ENCODE results near the gene ARSB. TPM values are rescaled to one million over a fixed set of nuclear protein-coding genes. Genes with fewer than 3 reads are reported as not detected.

Gene ARSB
- total RNA-seq, 1 donor from 2014 or later, result 30.2 TPM

- Histone ChIP-seq H3K9me3 (ENCODE audit: insufficient read depth, low read depth, low read length) (no peaks in the 10 kb centered on the region), H2AFZ (ENCODE audit: low read depth, low read length) (no peak overlapping the region), H3K36me3 (ENCODE audit: insufficient read depth, low read length) (no peaks in the 10 kb centered on the region), H3K4me3 (ENCODE audit: insufficient read depth, low read depth, low read length) (no peak overlapping the region), H3K79me2 (ENCODE audit: insufficient read depth, low read length) (no peaks in the 10 kb centered on the region), H3K27ac (ENCODE audit: low read depth, low read length) (no peak overlapping the region), H3K4me2 (ENCODE audit: low read length) (no peak overlapping the region), H3K27me3 (ENCODE audit: insufficient read depth, low read length) (no peaks in the 10 kb centered on the region), H4K20me1 (ENCODE audit: insufficient read depth, low read length) (no peaks in the 10 kb centered on the region), H3K9ac (ENCODE audit: low read length) (no peak overlapping the region), H3K4me1 (ENCODE audit: insufficient read depth, low read length) (peaks cover 15% of the 10 kb centered on the region)
- Mint-ChIP-seq H3K9me3 (ENCODE audit: unreplicated experiment) (peaks cover 5% of the 10 kb centered on the region), H3K27me3 (ENCODE audit: low read depth, unreplicated experiment) (no peaks in the 10 kb centered on the region), H3K27ac (ENCODE audit: unreplicated experiment) (no peak overlapping the region), H3K4me3 (ENCODE audit: unreplicated experiment) (no peak overlapping the region), H3K36me3 (ENCODE audit: low read depth, unreplicated experiment) (peaks cover 4% of the 10 kb centered on the region), H3K4me1 (ENCODE audit: low read depth, unreplicated experiment) (peaks cover 30% of the 10 kb centered on the region)
- peak; percentile 60 for DNase-seq (ENCODE audit: low read depth)
- FAIRE-seq, result no peak
- TF ChIP-seq EZH2 (IDR thresholded peaks at IDR 0.05; ENCODE audit: insufficient read depth, low read length) (no peak), CTCF (IDR thresholded peaks at IDR 0.05; ENCODE audit: insufficient read depth, low read depth, low read length) (no peak)
These were observed 187.0 kb downstream of the ARSB start for GRCh38 chr5:78797936-78798672.

DNA sequence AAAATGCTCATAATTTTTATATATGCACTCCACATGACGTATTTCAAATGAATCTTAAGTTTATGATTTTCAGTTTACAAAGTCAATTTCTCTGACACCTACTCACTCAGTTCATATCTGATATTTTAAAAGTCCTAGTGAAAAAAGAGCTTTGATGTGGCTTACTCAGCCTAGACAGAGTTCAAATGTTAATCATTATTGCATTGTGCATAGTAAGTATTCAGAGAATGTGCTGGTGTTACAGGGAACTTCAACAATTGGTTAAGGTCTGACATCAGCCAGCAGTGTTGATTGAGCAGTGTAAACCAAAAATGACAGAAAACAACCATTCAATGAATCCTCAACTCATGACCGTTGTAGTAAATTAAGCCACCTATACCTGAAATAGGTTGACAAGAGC, 189.4 kb downstream of the ARSB start:
- Histone ChIP-seq H4K20me1 (ENCODE audit: insufficient read depth, low read length) (no peaks in the 10 kb centered on the region), H3K79me2 (ENCODE audit: insufficient read depth, low read length) (no peaks in the 10 kb centered on the region), H2AFZ (ENCODE audit: low read depth, low read length) (no peak overlapping the region), H3K27ac (ENCODE audit: low read depth, low read length) (no peak overlapping the region), H3K27me3 (ENCODE audit: insufficient read depth, low read length) (no peaks in the 10 kb centered on the region), H3K4me2 (ENCODE audit: low read length) (peak overlapping the region; percentile 8), H3K9me3 (ENCODE audit: insufficient read depth, low read depth, low read length) (no peaks in the 10 kb centered on the region), H3K4me3 (ENCODE audit: insufficient read depth, low read depth, low read length) (no peak overlapping the region), H3K4me1 (ENCODE audit: insufficient read depth, low read length) (peaks cover 15% of the 10 kb centered on the region), H3K36me3 (ENCODE audit: insufficient read depth, low read length) (no peaks in the 10 kb centered on the region), H3K9ac (ENCODE audit: low read length) (no peak overlapping the region)
- peaks cover 30% of the 10 kb centered on the region for H3K4me1 Mint-ChIP-seq (ENCODE audit: low read depth, unreplicated experiment)
- FAIRE-seq, result no peak
- TF ChIP-seq EZH2 (IDR thresholded peaks at IDR 0.05; ENCODE audit: insufficient read depth, low read length), result no peak
- no peak for TF ChIP-seq CTCF (IDR thresholded peaks at IDR 0.05; ENCODE audit: insufficient read depth, low read depth, low read length)
- H3K4me3 Mint-ChIP-seq (ENCODE audit: unreplicated experiment), result no peak overlapping the region
- peaks cover 2% of the 10 kb centered on the region for H3K36me3 Mint-ChIP-seq (ENCODE audit: low read depth, unreplicated experiment)
- no peak overlapping the region for H3K27ac Mint-ChIP-seq (ENCODE audit: unreplicated experiment)
- peak; percentile 66 for DNase-seq (ENCODE audit: low read depth)
- H3K27me3 Mint-ChIP-seq (ENCODE audit: low read depth, unreplicated experiment), result peaks cover 2% of the 10 kb centered on the region
- H3K9me3 Mint-ChIP-seq (ENCODE audit: unreplicated experiment), result peaks cover 2% of the 10 kb centered on the region

- no peak for TF ChIP-seq CTCF (IDR thresholded peaks at IDR 0.05; ENCODE audit: insufficient read depth, low read depth, low read length)
- Mint-ChIP-seq H3K4me3 (ENCODE audit: unreplicated experiment) (no peak overlapping the region), H3K9me3 (ENCODE audit: unreplicated experiment) (no peaks in the 10 kb centered on the region), H3K27ac (ENCODE audit: unreplicated experiment) (no peak overlapping the region), H3K36me3 (ENCODE audit: low read depth, unreplicated experiment) (peaks cover 2% of the 10 kb centered on the region), H3K27me3 (ENCODE audit: low read depth, unreplicated experiment) (peaks cover 2% of the 10 kb centered on the region), H3K4me1 (ENCODE audit: low read depth, unreplicated experiment) (peaks cover 30% of the 10 kb centered on the region)
- peaks cover 15% of the 10 kb centered on the region for H3K4me1 ChIP-seq (ENCODE audit: insufficient read depth, low read length)
- no peaks in the 10 kb centered on the region for H3K9me3 ChIP-seq (ENCODE audit: insufficient read depth, low read depth, low read length)
- no peak overlapping the region for H3K9ac ChIP-seq (ENCODE audit: low read length)
- no peak overlapping the region for H3K4me3 ChIP-seq (ENCODE audit: insufficient read depth, low read depth, low read length)
- no peaks in the 10 kb centered on the region for H3K79me2 ChIP-seq (ENCODE audit: insufficient read depth, low read length)
- no peaks in the 10 kb centered on the region for H4K20me1 ChIP-seq (ENCODE audit: insufficient read depth, low read length)
- H3K36me3 ChIP-seq (ENCODE audit: insufficient read depth, low read length), result no peaks in the 10 kb centered on the region
- no peaks in the 10 kb centered on the region for H3K27me3 ChIP-seq (ENCODE audit: insufficient read depth, low read length)
- no peak overlapping the region for H3K27ac ChIP-seq (ENCODE audit: low read depth, low read length)
- H3K4me2 ChIP-seq (ENCODE audit: low read length), result no peak overlapping the region
- no peak overlapping the region for H2AFZ ChIP-seq (ENCODE audit: low read depth, low read length)
- FAIRE-seq (no peak), DNase-seq (ENCODE audit: low read depth) (no peak)
These were observed 190.4 kb downstream of the ARSB start for GRCh38 chr5:78794693-78795215.

Data from astrocyte (in vitro differentiated cells and primary cell).